Stimulated activated CD8-positive, alpha-beta memory T cell treated with anti-CD3 and anti-CD28 coated beads, Interleukin-7, amount 100 ng/mL, for 24 hours (primary cell): ENCODE results near the gene PILRA.
"Not testable (repeated sequence)": the region's sequence is repeated elsewhere in the genome, so short reads cannot be mapped to it uniquely, and the experiment has no call there.

Experiments used
- DNase-seq: peaks from one replicate; pipeline ENCODE4 v3.0.0-alpha.2; 2020; ENCODE audit warnings: low read depth

The PILRA gene

DNA sequence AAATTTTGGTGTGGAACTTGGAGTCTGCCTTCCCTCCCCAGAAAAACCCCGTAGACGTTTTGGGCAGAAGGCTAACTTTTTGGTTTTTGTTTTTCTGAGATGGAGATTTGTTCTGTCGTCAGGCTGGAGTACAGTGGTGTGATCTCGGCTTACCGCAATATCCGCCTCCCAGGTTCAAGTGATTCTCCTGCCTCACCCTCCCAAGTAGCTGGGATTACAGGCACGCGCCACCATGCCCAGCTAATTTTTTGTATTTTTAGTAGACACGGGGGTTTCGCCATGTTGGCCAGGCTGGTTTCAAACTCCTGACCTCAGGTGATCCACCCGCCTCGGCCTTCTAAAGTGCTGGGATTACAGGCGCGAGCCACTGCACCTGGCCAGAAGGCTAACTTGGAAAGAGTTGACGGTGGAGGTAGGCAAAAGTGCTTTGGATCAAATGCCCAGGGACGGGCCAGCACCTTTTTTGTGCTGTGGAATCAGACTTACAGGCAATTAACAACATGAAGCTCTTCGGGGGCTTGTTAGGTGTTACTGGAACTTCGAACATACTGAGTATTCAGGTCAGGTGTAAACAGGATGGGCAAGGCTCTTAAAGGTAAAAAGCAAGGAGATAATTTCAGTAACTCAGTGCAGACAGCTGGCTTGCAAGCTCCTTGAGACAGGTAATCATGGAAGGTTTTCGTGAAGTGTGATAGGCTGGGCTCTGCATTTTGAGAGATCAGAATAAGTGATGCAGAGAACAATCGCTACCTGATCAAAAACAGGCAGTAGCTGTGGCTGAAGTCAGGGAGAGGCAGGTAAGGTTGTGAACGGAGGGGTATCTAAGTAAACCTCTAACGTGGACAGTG is 61.2 kb downstream of the PILRA start:
- no peak for DNase-seq

GRCh38 chr7:100435401-100436304 is 62.4 kb downstream of the PILRA start:
- no peak for DNase-seq

GRCh38 chr7:100437150-100438100 is 64.1 kb downstream of the PILRA start:
- DNase-seq: no peak

DNA sequence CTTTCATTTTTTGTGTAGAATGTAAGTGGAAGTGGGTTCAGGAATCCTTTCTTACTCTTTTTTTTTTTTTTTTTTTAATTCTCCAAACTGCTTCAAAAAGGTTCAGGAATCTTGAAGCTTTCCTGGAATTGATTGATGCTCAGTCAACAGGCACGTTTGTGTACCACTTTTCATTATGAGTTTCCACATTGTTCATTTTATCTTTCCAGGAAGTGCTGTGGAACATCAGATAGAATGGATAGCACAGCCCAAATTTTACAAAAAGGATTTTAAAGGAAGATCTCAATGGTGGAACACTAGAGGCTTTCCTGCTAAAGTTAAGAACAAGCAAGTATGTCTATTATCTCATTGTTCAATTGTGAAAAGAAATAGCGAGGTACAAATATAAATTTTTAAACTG is 64.9 kb downstream of the PILRA start:
- no peak for DNase-seq

DNA sequence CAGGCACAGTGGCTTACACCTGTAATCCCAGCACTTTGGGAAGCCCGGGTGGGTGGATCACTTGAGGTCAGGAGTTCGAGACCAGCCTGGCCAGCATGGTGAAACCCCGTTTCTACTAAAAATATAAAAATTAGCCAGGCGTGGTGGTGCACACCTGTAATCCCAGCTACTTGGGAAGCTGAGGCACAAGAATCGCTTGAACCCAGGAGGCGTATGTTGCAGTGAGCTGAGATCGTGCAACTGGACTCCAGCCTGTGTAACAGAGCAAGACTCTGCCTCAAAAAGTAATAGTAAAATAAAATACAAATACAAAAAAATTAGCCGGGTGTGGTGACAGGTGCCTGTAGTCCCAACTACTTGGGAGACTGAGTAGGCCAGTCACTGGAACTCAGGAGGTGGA is 65.4 kb downstream of the PILRA start:
- DNase-seq: not testable (repeated sequence)

DNA sequence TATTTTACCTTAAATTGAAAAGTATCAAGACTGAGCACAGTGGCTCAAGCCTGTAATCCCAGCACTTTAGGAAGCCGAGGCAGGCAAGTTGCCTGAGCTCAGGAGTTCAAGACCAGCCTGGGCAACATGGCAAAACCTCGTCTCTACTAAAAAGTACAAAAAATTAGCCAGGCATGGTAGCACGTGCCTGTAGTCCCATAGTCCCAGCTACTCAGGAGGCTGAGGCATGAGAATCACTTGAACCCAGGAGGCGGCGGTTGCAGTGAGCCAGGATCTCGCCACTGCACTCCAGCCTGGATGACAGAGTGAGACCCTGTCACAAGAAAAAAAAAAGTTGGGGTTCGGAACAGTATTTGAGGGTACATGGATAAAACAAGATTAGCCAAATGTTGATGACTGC is 66.0 kb downstream of the PILRA start:
- DNase-seq: not testable (repeated sequence)

DNA sequence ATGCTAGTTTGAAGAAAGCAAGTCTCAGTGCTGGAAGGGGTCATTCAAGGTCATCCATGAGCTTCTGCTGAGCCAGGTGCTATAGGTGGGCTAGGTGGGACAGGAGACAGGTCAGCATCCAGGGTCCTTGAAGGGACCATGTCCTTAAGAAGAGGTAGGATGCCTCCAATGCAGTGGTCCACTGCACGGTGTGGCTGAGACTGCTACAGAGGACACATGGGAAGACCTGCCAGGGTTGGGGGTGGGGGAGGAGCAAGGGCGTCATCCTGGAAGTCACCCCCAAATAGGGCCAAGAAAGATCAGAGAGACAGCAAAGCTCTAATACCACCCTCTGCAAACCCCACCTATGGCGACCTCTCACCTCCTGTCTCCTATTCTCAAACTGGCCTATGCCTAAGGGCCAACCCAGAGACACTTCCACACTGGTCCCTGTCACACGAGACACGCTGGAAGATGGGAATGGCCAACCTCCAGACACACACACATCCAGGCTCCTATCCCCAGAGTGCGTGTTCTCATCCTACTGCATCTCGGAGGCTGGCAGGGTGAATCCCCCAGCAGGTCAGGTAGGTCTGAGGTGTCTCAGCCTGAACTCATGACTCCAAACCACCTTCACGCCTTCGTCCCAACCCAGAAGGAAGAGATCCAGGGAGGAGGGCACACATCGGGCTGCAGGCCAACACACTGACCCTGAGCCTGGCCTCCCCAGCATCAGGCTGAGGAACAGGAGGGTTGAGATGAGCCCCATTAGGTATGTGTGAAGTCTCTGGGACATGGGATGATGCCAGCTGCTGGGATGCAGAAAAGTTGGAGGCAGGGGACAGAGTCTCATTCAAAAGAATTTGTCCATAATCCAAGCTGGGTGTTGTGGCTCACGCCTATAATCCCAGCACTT is 68.6 kb downstream of the PILRA start:
- DNase-seq: no peak

- DNase-seq: no peak
These were observed 70.0 kb downstream of the PILRA start for GRCh38 chr7:100443096-100443840.

- no peak for DNase-seq
These were observed 71.3 kb downstream of the PILRA start for GRCh38 chr7:100444311-100445278.

- DNase-seq: no peak
These were observed 72.8 kb downstream of the PILRA start for GRCh38 chr7:100446040-100446439.

DNA sequence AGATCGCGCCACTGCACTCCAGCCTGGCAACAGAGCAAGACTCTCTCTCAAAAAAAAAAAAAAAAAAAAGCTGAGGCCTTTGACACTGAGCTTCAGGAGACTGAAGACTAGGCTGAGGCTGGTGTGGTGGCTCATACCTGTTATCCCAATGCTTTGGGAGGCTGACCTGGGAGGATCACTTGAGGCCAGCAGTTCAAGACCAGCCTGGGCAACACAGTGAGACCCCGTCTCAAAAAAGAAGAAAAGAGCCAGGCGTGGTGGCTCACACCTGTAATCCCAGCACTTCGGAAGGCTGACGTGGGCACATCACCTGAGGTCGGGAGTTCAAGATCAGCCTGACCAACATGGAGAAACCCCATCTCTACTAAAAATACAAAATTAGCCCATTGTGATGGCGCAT is 74.1 kb downstream of the PILRA start:
- DNase-seq: not testable (repeated sequence)

GRCh38 chr7:100449190-100449795 is 76.0 kb downstream of the PILRA start:
- no peak for DNase-seq
